ENCODE measurements around the gene CFAP74. TPM values are rescaled to one million over a fixed set of nuclear protein-coding genes. Genes with fewer than 3 reads are reported as not detected.

Gene CFAP74
- total RNA-seq, 1 experiment from 2014 or later: 0.28 TPM

DNA sequence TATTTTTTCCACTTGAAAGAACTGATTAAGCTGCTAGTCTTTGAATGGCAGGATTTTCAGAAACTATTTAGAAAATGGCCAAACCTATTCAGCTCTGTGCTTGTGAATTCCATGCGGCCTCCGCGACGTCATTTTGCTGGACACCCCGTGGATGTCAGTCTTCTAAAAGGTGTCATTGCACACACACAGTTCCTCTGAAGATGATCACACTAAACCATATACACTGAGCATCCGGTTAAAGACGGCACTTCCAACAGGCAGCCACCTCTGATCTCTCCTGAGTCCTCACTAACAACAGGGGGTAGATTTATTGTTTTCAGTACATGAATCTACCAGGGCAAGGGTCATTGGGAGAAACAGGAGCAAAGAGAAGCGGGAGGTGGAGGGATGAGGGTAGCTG, 9.1 kb downstream of the CFAP74 start:
- Histone ChIP-seq H3K14ac (ENCODE audit: insufficient read depth, low read length) (no peak overlapping the region), H2AFZ (ENCODE audit: low read length) (no peak overlapping the region), H2BK5ac (ENCODE audit: insufficient read length, low read length) (no peak overlapping the region), H4K20me1 (ENCODE audit: control insufficient read depth, insufficient read depth, insufficient read length) (no peaks in the 10 kb centered on the region), H4K8ac (replicated peaks; ENCODE audit: insufficient read length, low read depth, low read length) (no peak overlapping the region), H4K5ac (ENCODE audit: insufficient read length, low read depth, low read length) (no peak overlapping the region), H2BK120ac (ENCODE audit: low read depth, low read length, poor library complexity, severe bottlenecking) (no peak overlapping the region), H3K4ac (ENCODE audit: low read depth, low read length) (no peak overlapping the region), H2BK15ac (ENCODE audit: low read depth, low read length) (no peak overlapping the region), H3K27ac (ENCODE audit: insufficient read length, low read depth, low read length) (no peak overlapping the region), H2BK20ac (ENCODE audit: low read depth, low read length, poor library complexity, severe bottlenecking) (no peak overlapping the region), H3K18ac (ENCODE audit: insufficient read length, low read depth, low read length) (no peak overlapping the region), H3K9ac (ENCODE audit: extremely low read depth, insufficient read length, low read length) (no peak overlapping the region), H2BK12ac (ENCODE audit: insufficient read length, low read depth, low read length) (no peak overlapping the region), H3K4me2 (ENCODE audit: insufficient read depth, insufficient read length, low read length) (no peak overlapping the region), H3K56ac (ENCODE audit: insufficient read length, low read depth, low read length) (no peak overlapping the region), H3K23ac (ENCODE audit: insufficient read length, low read depth, low read length) (no peak overlapping the region), H3K4me1 (ENCODE audit: insufficient read depth, low read length) (no peaks in the 10 kb centered on the region), H3K23me2 (ENCODE audit: insufficient read length, low read depth, low read length, poor library complexity, severe bottlenecking) (no peaks in the 10 kb centered on the region), H3K9me3 (ENCODE audit: control insufficient read depth, low read depth, low read length) (no peaks in the 10 kb centered on the region), H2AK5ac (ENCODE audit: insufficient read length, low read length) (no peak overlapping the region), H4K91ac (ENCODE audit: insufficient read length, low read depth, low read length) (no peak overlapping the region), H3T11ph (ENCODE audit: low read length) (no peak overlapping the region), H3K79me2 (ENCODE audit: insufficient read depth, low read length) (no peaks in the 10 kb centered on the region), H3K27me3 (ENCODE audit: insufficient read depth, low read length) (no peaks in the 10 kb centered on the region), H3K79me1 (ENCODE audit: insufficient read depth, low read depth, low read length, poor library complexity, severe bottlenecking) (no peaks in the 10 kb centered on the region)
- no CpG with 5 or more reads among the region's 8 CpGs for WGBS (ENCODE audit: extremely low coverage, insufficient read length, low lambda C conversion rate)
- H3K4me3 Mint-ChIP-seq: no peak overlapping the region
- peaks cover 21 to 24% of the 10 kb centered on the region in 2 experiments; a peak in 3 of 4 replicates for H3K4me1 Mint-ChIP-seq
- H3K27me3 Mint-ChIP-seq (ENCODE audit: low read depth): peaks cover 1% of the 10 kb centered on the region; the same call in 1 of the 2 replicates
- no peaks in the 10 kb centered on the region for H3K36me3 Mint-ChIP-seq (ENCODE audit: insufficient read depth in 1 of 3, low read depth in 3 of 3)
- TF ChIP-seq, protein P1, sequence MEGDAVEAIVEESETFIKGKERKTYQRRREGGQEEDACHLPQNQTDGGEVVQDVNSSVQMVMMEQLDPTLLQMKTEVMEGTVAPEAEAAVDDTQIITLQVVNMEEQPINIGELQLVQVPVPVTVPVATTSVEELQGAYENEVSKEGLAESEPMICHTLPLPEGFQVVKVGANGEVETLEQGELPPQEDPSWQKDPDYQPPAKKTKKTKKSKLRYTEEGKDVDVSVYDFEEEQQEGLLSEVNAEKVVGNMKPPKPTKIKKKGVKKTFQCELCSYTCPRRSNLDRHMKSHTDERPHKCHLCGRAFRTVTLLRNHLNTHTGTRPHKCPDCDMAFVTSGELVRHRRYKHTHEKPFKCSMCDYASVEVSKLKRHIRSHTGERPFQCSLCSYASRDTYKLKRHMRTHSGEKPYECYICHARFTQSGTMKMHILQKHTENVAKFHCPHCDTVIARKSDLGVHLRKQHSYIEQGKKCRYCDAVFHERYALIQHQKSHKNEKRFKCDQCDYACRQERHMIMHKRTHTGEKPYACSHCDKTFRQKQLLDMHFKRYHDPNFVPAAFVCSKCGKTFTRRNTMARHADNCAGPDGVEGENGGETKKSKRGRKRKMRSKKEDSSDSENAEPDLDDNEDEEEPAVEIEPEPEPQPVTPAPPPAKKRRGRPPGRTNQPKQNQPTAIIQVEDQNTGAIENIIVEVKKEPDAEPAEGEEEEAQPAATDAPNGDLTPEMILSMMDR (conservative IDR thresholded peaks at IDR 0.05): no peak
- no peak for DNase-seq
- H3K27ac Mint-ChIP-seq: peak overlapping the region in 1 of 3 experiments; percentile 45; a peak in 1 of 7 replicates
- 0 out of 5 replicates have a peak, but pooled peaks cover 0 to 3% of the 10 kb centered on the region in 2 experiments for H3K9me3 Mint-ChIP-seq
